OCI-LY3 (cell line): ENCODE data around the gene CD200R1.

ENCODE experiments used
- H2AFZ ChIP-seq: fragments of 200-600, 300-600 bp; shearing (Covaris generic); 2 replicates; pipeline ENCODE4 v1.6.0; 2014; ENCODE audit warnings: antibody characterized with exemption, low read depth, low read length
- H3K27ac ChIP-seq: fragments of 200-600, 300-600 bp; sonication (generic); 2 replicates; pipeline ENCODE4 v1.5.1; 2014; ENCODE audit warnings: mild to moderate bottlenecking, low read length, moderate library complexity, mixed read lengths
- H3K27me3 ChIP-seq: fragments of 200-600, 300-600 bp; sonication (generic); 2 replicates; pipeline ENCODE4 v1.6.1; 2014; ENCODE audit warnings: low read depth, low read length, mixed read lengths
- H3K36me3 ChIP-seq: fragments of 200-600, 300-600 bp; sonication (generic); replicated peaks from 2 replicates; pipeline ENCODE3; 2014; ENCODE audit warnings: low read depth, low read length, mixed read lengths
- H3K4me1 ChIP-seq: fragments of 300-600, 200-600 bp; sonication (generic); 2 replicates; pipeline ENCODE4 v1.6.1; 2014; ENCODE audit warnings: low read length, mixed read lengths
- H3K4me2 ChIP-seq: fragments of 200-600, 300-600 bp; sonication (generic); 2 replicates; pipeline ENCODE4 v1.6.1; 2014; ENCODE audit warnings: low read length, mixed read lengths
- H3K4me3 ChIP-seq: fragments of 300-600, 200-600 bp; sonication (generic); 2 replicates; pipeline ENCODE4 v1.5.1; 2014; ENCODE audit warnings: antibody characterized with exemption, mild to moderate bottlenecking, low read length, moderate library complexity
- H3K79me2 ChIP-seq: fragments of 300-600, 200-600 bp; shearing (Covaris generic); 2 replicates; pipeline ENCODE4 v1.6.1; 2014; ENCODE audit warnings: mild to moderate bottlenecking, low read length, mixed read lengths
- H3K9ac ChIP-seq: fragments of 300-600, 200-600 bp; shearing (Covaris generic); 2 replicates; pipeline ENCODE4 v1.6.0; 2014; ENCODE audit warnings: mild to moderate bottlenecking, low read length, moderate library complexity
- H3K9me3 ChIP-seq: fragments of 200-600, 300-600 bp; shearing (Covaris generic); 2 replicates; pipeline ENCODE4 v1.6.1; 2014; ENCODE audit warnings: low read length, mixed read lengths; ENCODE audit not compliant: insufficient read depth
- H4K20me1 ChIP-seq: fragments of 200-600, 300-600 bp; sonication (generic); 2 replicates; pipeline ENCODE4 v1.6.1; 2016; ENCODE audit warnings: low read length, mixed read lengths; ENCODE audit not compliant: insufficient read depth
- CTCF ChIP-seq: fragments of 200-600, 300-600 bp; sonication (generic); IDR thresholded peaks from 2 replicates; pipeline ENCODE4 v1.5.1; 2014; ENCODE audit warnings: antibody characterized with exemption, low read length, low read depth
- EZH2phosphoT487 ChIP-seq: fragments of 200-600 bp; shearing (Covaris generic); IDR thresholded peaks from 2 replicates; pipeline ENCODE4 v1.6.1; 2018; ENCODE audit warnings: antibody characterized with exemption, mixed run types, low read depth

CD200R1 gene

GRCh38 chr3:112875561-112875960 lies 99.3 kb downstream of the CD200R1 start:
- peak overlapping the region; percentile 85 for H3K4me2 ChIP-seq
- peaks cover 6% of the 10 kb centered on the region for H3K9me3 ChIP-seq
- peak overlapping the region; percentile 60 for H3K4me3 ChIP-seq
- TF ChIP-seq EZH2phosphoT487 (no peak), CTCF (no peak)
- H4K20me1 ChIP-seq, result no peaks in the 10 kb centered on the region
- no peaks in the 10 kb centered on the region for H3K79me2 ChIP-seq
- peaks cover 21% of the 10 kb centered on the region for H3K36me3 ChIP-seq
- peak overlapping the region; percentile 70 for H3K9ac ChIP-seq
- H3K27ac ChIP-seq, result peak overlapping the region; percentile 93
- H3K27me3 ChIP-seq, result no peaks in the 10 kb centered on the region
- H2AFZ ChIP-seq, result peak overlapping the region; percentile 12; the same call in 1 of the 2 replicates
- H3K4me1 ChIP-seq, result peaks cover 47% of the 10 kb centered on the region

- Histone ChIP-seq H3K4me3 (peak overlapping the region; percentile 60), H3K4me1 (peaks cover 47% of the 10 kb centered on the region), H2AFZ (no peak overlapping the region), H3K9me3 (peaks cover 7% of the 10 kb centered on the region; the same call in 1 of the 2 replicates), H3K9ac (peak overlapping the region; percentile 70), H3K27ac (peak overlapping the region; percentile 93), H3K4me2 (peak overlapping the region; percentile 85), H4K20me1 (no peaks in the 10 kb centered on the region), H3K36me3 (peaks cover 22% of the 10 kb centered on the region), H3K27me3 (no peaks in the 10 kb centered on the region), H3K79me2 (no peaks in the 10 kb centered on the region)
- no peak for TF ChIP-seq CTCF
- TF ChIP-seq EZH2phosphoT487, result no peak
These were observed 100.2 kb downstream of the CD200R1 start for GRCh38 chr3:112874725-112875124.

GRCh38 chr3:112873632-112874031 lies 101.3 kb downstream of the CD200R1 start:
- peak overlapping the region; percentile 85 for H3K4me2 ChIP-seq
- H3K9me3 ChIP-seq, result peaks cover 13% of the 10 kb centered on the region; the same call in 1 of the 2 replicates
- H3K27me3 ChIP-seq, result no peaks in the 10 kb centered on the region
- peak overlapping the region; percentile 93 for H3K27ac ChIP-seq
- H3K4me1 ChIP-seq, result peaks cover 47% of the 10 kb centered on the region
- H3K36me3 ChIP-seq, result peaks cover 23% of the 10 kb centered on the region
- peak overlapping the region; percentile 60 for H3K4me3 ChIP-seq
- peak overlapping the region; percentile 70 for H3K9ac ChIP-seq
- no peaks in the 10 kb centered on the region for H4K20me1 ChIP-seq
- no peak for TF ChIP-seq CTCF
- no peak for TF ChIP-seq EZH2phosphoT487
- H2AFZ ChIP-seq, result no peak overlapping the region
- H3K79me2 ChIP-seq, result no peaks in the 10 kb centered on the region

- no peak overlapping the region for H2AFZ ChIP-seq
- no peaks in the 10 kb centered on the region for H3K79me2 ChIP-seq
- H3K4me3 ChIP-seq, result no peak overlapping the region
- H3K27me3 ChIP-seq, result no peaks in the 10 kb centered on the region
- TF ChIP-seq CTCF, result no peak
- H3K36me3 ChIP-seq, result peaks cover 36% of the 10 kb centered on the region
- no peak overlapping the region for H3K4me2 ChIP-seq
- peaks cover 19% of the 10 kb centered on the region; the same call in 1 of the 2 replicates for H3K9me3 ChIP-seq
- H4K20me1 ChIP-seq, result no peaks in the 10 kb centered on the region
- peaks cover 47% of the 10 kb centered on the region for H3K4me1 ChIP-seq
- peak overlapping the region; percentile 24 for H3K27ac ChIP-seq
- H3K9ac ChIP-seq, result no peak overlapping the region
These were observed 103.2 kb downstream of the CD200R1 start for GRCh38 chr3:112871735-112872134.
